K562 (cell line): ENCODE data around the gene GPR42. TPM values are rescaled to one million over a fixed set of nuclear protein-coding genes. Genes with fewer than 3 reads are reported as not detected.

ENCODE experiments used
- CAMTA2 ChIP-seq: fragments of 250-450 bp; sonication (Bioruptor Pico); conservative IDR thresholded peaks from 2 replicates; pipeline ENCODE4 v1.5.1; 2022
- DIDO1 ChIP-seq: fragments of 450-650 bp; IDR thresholded peaks from 2 replicates; pipeline ENCODE4 v1.6.1; 2016; ENCODE audit warnings: low read depth, missing biosample characterization, missing genetic modification characterization
- ETV1 ChIP-seq: fragments of 450-650 bp; conservative IDR thresholded peaks from 2 replicates; pipeline ENCODE4 v1.6.1; 2016; ENCODE audit warnings: missing genetic modification characterization, control low read depth, low read depth, missing compliant biosample characterization
- FOXP1 ChIP-seq: sonication (generic); formaldehyde crosslinking; IDR thresholded peaks from 2 replicates; pipeline ENCODE4 v1.8.0; 2022; ENCODE audit warnings: mild to moderate bottlenecking, missing genetic modification reagents
- GTF2E2 ChIP-seq: fragments of 200-800 bp; sonication (Bioruptor generic); IDR thresholded peaks from 2 replicates; pipeline ENCODE4 v1.6.1; 2016; ENCODE audit warnings: missing genetic modification characterization, missing compliant biosample characterization
- HCFC1 ChIP-seq: IDR thresholded peaks from 2 replicates; pipeline ENCODE4 v1.6.1; 2012; ENCODE audit warnings: low read depth, low read length, improper control_type of control experiment
- KLF16 ChIP-seq: IDR thresholded peaks from 2 replicates; pipeline ENCODE4 v1.6.1; 2016; ENCODE audit warnings: antibody characterized with exemption
- LARP7 ChIP-seq: fragments of 450-650 bp; IDR thresholded peaks from 2 replicates; pipeline ENCODE4 v1.6.1; 2016
- MECOM ChIP-seq: fragments of 250-450 bp; sonication (Bioruptor Pico); IDR thresholded peaks from 2 replicates; pipeline ENCODE4 v1.8.0; 2022; ENCODE audit warnings: inconsistent platforms
- MNT ChIP-seq, 2 experiments: fragments of 450-650 bp; conservative IDR thresholded peaks; 2 replicates each; pipeline ENCODE4 v1.6.1; 2017; ENCODE audit warnings: mild to moderate bottlenecking in 2 of 2, moderate library complexity in 2 of 2
- NFRKB ChIP-seq: fragments of 450-650 bp; IDR thresholded peaks from 2 replicates; pipeline ENCODE4 v1.6.1; 2016; ENCODE audit warnings: low read depth
- PCBP2 ChIP-seq: fragments of 200-400 bp; formaldehyde crosslinking; IDR thresholded peaks from 2 replicates; pipeline ENCODE4 v1.6.1; 2018; ENCODE audit warnings: low read length, low read depth, mild to moderate bottlenecking, moderate library complexity; ENCODE audit not compliant: poor library complexity, severe bottlenecking
- RREB1 ChIP-seq: fragments of 250-450 bp; sonication (Bioruptor Pico); IDR thresholded peaks from 2 replicates; pipeline ENCODE4 v1.4.0; 2020
- TFAP4 ChIP-seq: sonication (generic); formaldehyde crosslinking; IDR thresholded peaks from 2 replicates; pipeline ENCODE4 v1.8.0; 2022; ENCODE audit warnings: missing genetic modification reagents, mild to moderate bottlenecking, moderate library complexity, borderline replicate concordance
- ZBTB2 ChIP-seq: fragments of 450-650 bp; IDR thresholded peaks from 2 replicates; pipeline ENCODE4 v1.6.1; 2016; ENCODE audit warnings: antibody characterized with exemption
- ZZZ3 ChIP-seq: fragments of 450-650 bp; IDR thresholded peaks from 2 replicates; pipeline ENCODE4 v1.6.1; 2016; ENCODE audit warnings: antibody characterized with exemption, mild to moderate bottlenecking, moderate library complexity
- polyA plus RNA-seq, 8 experiments: library from polyadenylated mRNA; depleted of rRNA in 4 of 8; stranded (reverse) in 5 of 8; unstranded in 3 of 8; fragments of >200 nt; fragmentation: Nextera tagmentation in 2 of 8; fragmentation: Illumina TruSeq in 1 of 8; extraction: Ambion mirVana in 2 of 8; extraction: Trizol in 1 of 8; gene quantifications; 2 replicates each; pipeline versions ENCODE4 v1.2.1 to v1.2.3, GENCODE V29; 2011 to 2014; ENCODE audit warnings: inconsistent platforms in 1 of 8, missing spikeins in 1 of 8
- total RNA-seq, 7 experiments: library from RNA; depleted of rRNA in 6 of 7; stranded (reverse); fragments of >200 nt in 6 of 7; fragmentation: Illumina TruSeq in 2 of 7; extraction: Trizol in 2 of 7; gene quantifications; 2 replicates each; pipeline versions ENCODE4 v1.2.1 to v1.2.3, GENCODE V29; 2011 to 2021; ENCODE audit warnings: low replicate concordance in 1 of 7
- TF ChIP-seq, protein P1 (sequence below): fragments of 250-450 bp; sonication (Bioruptor Pico); IDR thresholded peaks from 2 replicates; pipeline ENCODE4 v1.4.0; 2020; ENCODE audit warnings: mild to moderate bottlenecking, moderate library complexity

Gene GPR42
- total and polyA plus RNA-seq, 9 of the 15 experiments (the other 6 are each of a cell fraction or from before 2014, with no cell fraction given): not detected

GRCh38 chr19:35380450-35381124, 9.7 kb downstream of the GPR42 start (continued):
- TF ChIP-seq RREB1 (no peak), HCFC1 (peak; percentile 49; the same call in 1 of the 2 replicates), ZBTB2 (no peak; the same call in 1 of the 2 replicates), MNT (conservative IDR thresholded peaks at IDR 0.05) (peak; percentile 70 to 87), LARP7 (no peak), CAMTA2 (no peak), NFRKB (no peak), TFAP4 (CRISPR knock-in tag) (peak; percentile 44), DIDO1 (tag) (no peak), FOXP1 (CRISPR knock-in tag) (peak; percentile 84; the same call in 1 of the 2 replicates), ETV1 (tag) (no peak; the same call in 1 of the 2 replicates), KLF16 (peak; percentile 93), PCBP2 (no peak), GTF2E2 (tag) (no peak), MECOM (CRISPR knock-in tag) (0 out of 2 replicates have a peak, but pooled peaks have one; percentile 21), ZZZ3 (no peak)
- TF ChIP-seq, protein P1, sequence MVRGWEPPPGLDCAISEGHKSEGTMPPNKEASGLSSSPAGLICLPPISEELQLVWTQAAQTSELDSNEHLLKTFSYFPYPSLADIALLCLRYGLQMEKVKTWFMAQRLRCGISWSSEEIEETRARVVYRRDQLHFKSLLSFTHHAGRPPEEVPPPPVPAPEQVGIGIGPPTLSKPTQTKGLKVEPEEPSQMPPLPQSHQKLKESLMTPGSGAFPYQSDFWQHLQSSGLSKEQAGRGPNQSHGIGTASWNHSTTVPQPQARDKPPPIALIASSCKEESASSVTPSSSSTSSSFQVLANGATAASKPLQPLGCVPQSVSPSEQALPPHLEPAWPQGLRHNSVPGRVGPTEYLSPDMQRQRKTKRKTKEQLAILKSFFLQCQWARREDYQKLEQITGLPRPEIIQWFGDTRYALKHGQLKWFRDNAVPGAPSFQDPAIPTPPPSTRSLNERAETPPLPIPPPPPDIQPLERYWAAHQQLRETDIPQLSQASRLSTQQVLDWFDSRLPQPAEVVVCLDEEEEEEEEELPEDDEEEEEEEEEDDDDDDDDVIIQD (CRISPR knock-in tag): no peak
